Measurements from ENCODE around the gene PRKAG3.

The PRKAG3 gene

GRCh38 chr2:218812861-218813260, 18.7 kb downstream of the PRKAG3 start:
- DNase-seq = no peak

GRCh38 chr2:218812096-218812815, 19.3 kb downstream of the PRKAG3 start:
- DNase-seq = no peak

GRCh38 chr2:218811382-218811781, 20.2 kb downstream of the PRKAG3 start:
- DNase-seq = peak; percentile 99

- peak; percentile 56 for DNase-seq
Observed at GRCh38 chr2:218810256-218810655, 21.3 kb downstream of the PRKAG3 start.

- no peak for DNase-seq
Observed at GRCh38 chr2:218809515-218809914, 22.1 kb downstream of the PRKAG3 start.

- peak; percentile 22 for DNase-seq
Observed at GRCh38 chr2:218807626-218808025, 24.0 kb downstream of the PRKAG3 start.

GRCh38 chr2:218806346-218806978, 25.1 kb downstream of the PRKAG3 start:
- DNase-seq = peak; percentile 81

- no peak for DNase-seq
Observed at GRCh38 chr2:218805627-218806026, 26.0 kb downstream of the PRKAG3 start.

- no peak for DNase-seq
Observed at GRCh38 chr2:218804817-218805216, 26.8 kb downstream of the PRKAG3 start.

- DNase-seq = no peak
Observed at GRCh38 chr2:218802386-218802994, 29.1 kb downstream of the PRKAG3 start.

GRCh38 chr2:218799990-218800389, 31.6 kb downstream of the PRKAG3 start:
- DNase-seq = no peak

- DNase-seq = no peak
Observed at GRCh38 chr2:218798767-218799504, 32.7 kb downstream of the PRKAG3 start.

- DNase-seq = no peak
Observed at GRCh38 chr2:218796691-218797090, 34.9 kb downstream of the PRKAG3 start.

GRCh38 chr2:218792433-218792832, 39.2 kb downstream of the PRKAG3 start:
- DNase-seq = peak; percentile 63

GRCh38 chr2:218788529-218789255, 42.9 kb downstream of the PRKAG3 start:
- DNase-seq = peak; percentile 49

- DNase-seq = no peak
Observed at GRCh38 chr2:218786133-218786532, 45.5 kb downstream of the PRKAG3 start.

GRCh38 chr2:218785103-218785502, 46.5 kb downstream of the PRKAG3 start:
- DNase-seq = no peak

- DNase-seq = peak; percentile 43
Observed at GRCh38 chr2:218783688-218784087, 47.9 kb downstream of the PRKAG3 start.

GRCh38 chr2:218782528-218782844, 49.1 kb downstream of the PRKAG3 start:
- peak; percentile 32 for DNase-seq

GRCh38 chr2:218781691-218782527, 49.7 kb downstream of the PRKAG3 start, which contains the start of gene CYP27A1:
CYP27A1 (plus strand) TSS chr2:218782147; CDS start chr2:218782183, 36 bp downstream.
- peak; percentile 60 for DNase-seq

GRCh38 chr2:218780851-218781690, 50.5 kb downstream of the PRKAG3 start:
- peak; percentile 28 for DNase-seq
